ENCODE results near the gene ANKS1B. TPM values are rescaled to one million over a fixed set of nuclear protein-coding genes. Genes with fewer than 3 reads are reported as not detected.

ANKS1B gene
- total and polyA plus RNA-seq, 5 donors, result 0.43 to 7.4 (median 3.3) TPM

- 87% methylated on average over 2 of the region's 2 CpGs for WGBS
- Histone ChIP-seq H3K27ac (ENCODE audit: low read length) (no peak overlapping the region), H3K4me1 (ENCODE audit: control insufficient read depth, insufficient read depth, low read length) (no peaks in the 10 kb centered on the region), H3K9me3 (ENCODE audit: control insufficient read depth, low read length) (no peaks in the 10 kb centered on the region), H3K27me3 (ENCODE audit: control insufficient read depth, insufficient read depth) (no peaks in the 10 kb centered on the region), H3K4me3 (ENCODE audit: low read length) (no peak overlapping the region)
- intact Hi-C loops (cut with DNase I), result no loop called here
- ATAC-seq (no peak), DNase-seq (no peak)
These were observed 410.8 kb downstream of the ANKS1B start for GRCh38 chr12:99573980-99574379.

DNA sequence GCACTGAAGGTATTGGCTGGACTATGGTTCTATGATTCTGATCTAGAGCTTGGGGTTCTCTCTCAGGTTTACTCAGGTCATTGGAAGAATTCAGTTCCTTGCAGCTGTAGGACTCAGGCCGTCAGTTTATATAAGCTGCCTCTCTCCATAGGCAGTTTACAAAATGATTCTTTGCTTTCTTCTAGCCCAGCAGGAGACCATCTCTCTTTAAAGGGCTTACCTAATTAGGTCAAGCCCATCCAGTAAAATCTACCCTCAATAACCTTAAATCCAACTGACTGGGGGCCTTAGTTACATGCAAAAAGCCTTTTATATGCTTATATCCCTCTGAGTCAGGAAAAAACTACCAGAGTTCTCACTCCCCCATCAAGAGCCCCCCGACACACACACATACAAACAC lies 417.7 kb downstream of the ANKS1B start:
- intact Hi-C loops (cut with DNase I), result no loop called here
- WGBS, result 74% methylated on average over 2 of the region's 2 CpGs
- H3K4me3 ChIP-seq (ENCODE audit: low read length), result no peak overlapping the region
- H3K27ac ChIP-seq (ENCODE audit: low read length), result no peak overlapping the region
- no peaks in the 10 kb centered on the region for H3K4me1 ChIP-seq (ENCODE audit: control insufficient read depth, insufficient read depth, low read length)
- H3K9me3 ChIP-seq (ENCODE audit: control insufficient read depth, low read length), result no peaks in the 10 kb centered on the region
- H3K27me3 ChIP-seq (ENCODE audit: control insufficient read depth, insufficient read depth), result no peaks in the 10 kb centered on the region
- ATAC-seq, result no peak
- DNase-seq, result no peak

DNA sequence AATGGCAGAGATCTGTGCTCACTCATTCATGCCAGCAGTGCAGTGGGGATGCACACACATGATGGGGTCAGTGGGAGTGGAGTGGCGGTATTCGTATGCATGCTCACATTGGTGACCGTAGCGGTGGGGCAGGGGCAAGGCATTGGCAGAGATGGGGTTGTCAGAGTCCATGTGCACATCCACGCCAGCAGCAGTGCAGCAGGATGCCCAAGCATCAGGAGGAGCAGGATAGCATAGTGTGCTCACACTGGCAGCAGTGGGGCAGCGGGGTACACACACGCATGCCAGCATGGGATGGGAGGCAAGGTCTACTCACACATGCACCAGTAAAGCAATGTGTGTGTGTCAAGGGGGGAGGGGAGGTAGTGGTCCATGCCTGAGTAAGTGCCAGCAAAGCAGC lies 426.6 kb downstream of the ANKS1B start:
- intact Hi-C loops (cut with DNase I), result no loop called here
- DNase-seq, result peak in 1 of 3 donors; percentile 22
- Histone ChIP-seq H3K9me3 (ENCODE audit: control insufficient read depth, low read length) (no peaks in the 10 kb centered on the region), H3K4me1 (ENCODE audit: control insufficient read depth, insufficient read depth, low read length) (no peaks in the 10 kb centered on the region), H3K4me3 (ENCODE audit: low read length) (no peak overlapping the region), H3K27me3 (ENCODE audit: control insufficient read depth, insufficient read depth) (no peaks in the 10 kb centered on the region), H3K27ac (ENCODE audit: low read length) (no peak overlapping the region)
- no peak for ATAC-seq
- WGBS, result 94% methylated on average over 7 of the region's 7 CpGs

DNA sequence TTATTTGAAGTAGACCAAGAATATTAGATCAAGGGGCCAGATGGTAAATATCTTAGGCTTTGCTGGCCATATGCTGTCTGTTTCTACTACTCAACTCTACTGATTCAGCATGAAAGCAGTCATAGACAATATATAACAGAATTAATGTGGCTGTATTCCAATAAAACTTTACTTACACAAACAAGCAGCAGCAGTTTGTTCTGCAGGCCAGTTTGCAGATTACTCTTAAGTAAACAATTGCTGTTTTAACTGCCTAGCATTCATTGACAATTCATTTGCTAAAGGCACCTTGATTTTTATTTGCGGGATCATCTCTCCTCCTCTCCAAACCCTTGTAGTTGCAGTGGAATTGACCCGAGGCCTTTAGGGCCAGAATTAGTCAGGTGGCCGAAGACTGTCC lies 431.3 kb downstream of the ANKS1B start:
- H3K27ac ChIP-seq (ENCODE audit: low read length), result no peak overlapping the region
- DNase-seq (no peak), ATAC-seq (no peak)
- no peaks in the 10 kb centered on the region for H3K27me3 ChIP-seq (ENCODE audit: control insufficient read depth, insufficient read depth)
- WGBS, result 75% methylated on average over 3 of the region's 3 CpGs
- intact Hi-C loops (cut with DNase I), result no loop called here
- no peaks in the 10 kb centered on the region for H3K9me3 ChIP-seq (ENCODE audit: control insufficient read depth, low read length)
- no peak overlapping the region for H3K4me3 ChIP-seq (ENCODE audit: low read length)
- no peaks in the 10 kb centered on the region for H3K4me1 ChIP-seq (ENCODE audit: control insufficient read depth, insufficient read depth, low read length)

DNA sequence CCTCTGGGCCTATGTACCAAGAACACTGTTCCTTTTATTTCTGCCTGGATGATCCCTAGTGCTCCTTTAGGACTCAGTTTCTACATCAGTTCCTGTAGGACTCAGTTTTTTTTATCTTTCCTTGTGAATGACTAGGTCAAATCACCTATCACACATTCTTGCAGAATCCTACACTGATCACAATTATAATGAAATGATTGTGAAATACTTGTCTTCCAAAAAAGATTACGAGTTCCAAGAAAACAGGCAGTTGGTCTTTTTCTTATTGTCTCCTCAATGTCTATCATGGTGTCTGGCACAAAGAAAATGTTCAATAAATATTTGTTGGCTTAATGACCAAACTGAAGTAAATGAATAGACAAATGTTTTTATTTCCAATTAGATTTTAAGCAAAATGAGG lies 432.7 kb downstream of the ANKS1B start:
- no peak for ATAC-seq
- no peak for DNase-seq
- Histone ChIP-seq H3K4me3 (ENCODE audit: low read length) (no peak overlapping the region), H3K27ac (ENCODE audit: low read length) (no peak overlapping the region), H3K9me3 (ENCODE audit: control insufficient read depth, low read length) (no peaks in the 10 kb centered on the region), H3K27me3 (ENCODE audit: control insufficient read depth, insufficient read depth) (no peaks in the 10 kb centered on the region), H3K4me1 (ENCODE audit: control insufficient read depth, insufficient read depth, low read length) (no peaks in the 10 kb centered on the region)
- intact Hi-C loops (cut with DNase I), result no loop called here
- WGBS, result 80% methylated on average over 1 of the region's 1 CpG

DNA sequence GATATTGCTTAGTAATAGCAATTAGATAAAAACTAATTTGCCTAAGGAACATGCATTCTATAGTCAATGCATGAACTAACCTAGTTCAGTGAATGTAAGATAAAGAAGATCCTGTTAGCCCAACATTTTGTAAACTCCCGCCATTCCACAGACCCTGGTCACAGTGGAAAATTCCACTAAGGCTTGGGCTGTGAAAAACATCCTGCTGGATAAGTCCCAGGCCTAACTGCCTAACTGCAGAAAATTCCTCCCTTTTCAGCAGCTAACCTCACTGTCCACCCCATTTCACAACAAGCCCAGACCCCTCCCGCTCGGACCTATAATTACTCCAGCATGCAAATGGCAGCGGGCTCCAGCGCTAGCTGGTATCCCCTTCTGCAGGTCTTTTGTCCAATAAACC lies 435.1 kb downstream of the ANKS1B start:
- WGBS, result 86% methylated on average over 5 of the region's 5 CpGs
- ATAC-seq, result no peak
- H3K27ac ChIP-seq (ENCODE audit: low read length), result no peak overlapping the region
- DNase-seq, result no peak
- H3K27me3 ChIP-seq (ENCODE audit: control insufficient read depth, insufficient read depth), result no peaks in the 10 kb centered on the region
- no peaks in the 10 kb centered on the region for H3K4me1 ChIP-seq (ENCODE audit: control insufficient read depth, insufficient read depth, low read length)
- intact Hi-C loops (cut with DNase I), result no loop called here
- no peaks in the 10 kb centered on the region for H3K9me3 ChIP-seq (ENCODE audit: control insufficient read depth, low read length)
- H3K4me3 ChIP-seq (ENCODE audit: low read length), result no peak overlapping the region

DNA sequence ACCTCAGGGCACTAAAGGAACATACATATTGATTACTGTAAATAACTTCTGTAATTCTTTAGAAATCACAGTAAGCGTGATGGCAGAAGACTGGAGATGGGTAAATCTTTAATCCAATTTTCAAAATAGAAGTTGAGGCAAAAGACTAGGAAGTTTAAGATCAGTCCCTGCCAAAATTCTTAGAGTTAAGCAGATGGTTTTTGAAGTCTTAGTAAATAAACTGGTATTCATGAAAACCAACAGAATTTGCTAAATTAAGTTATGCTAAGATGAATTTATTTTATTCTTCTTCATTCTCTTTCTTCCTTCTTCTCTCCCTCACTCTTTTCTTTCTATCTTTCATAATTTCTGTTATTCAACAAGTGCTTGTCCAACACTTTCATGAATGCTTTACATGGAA lies 435.5 kb downstream of the ANKS1B start:
- Histone ChIP-seq H3K9me3 (ENCODE audit: control insufficient read depth, low read length) (no peaks in the 10 kb centered on the region), H3K4me3 (ENCODE audit: low read length) (no peak overlapping the region), H3K4me1 (ENCODE audit: control insufficient read depth, insufficient read depth, low read length) (no peaks in the 10 kb centered on the region), H3K27ac (ENCODE audit: low read length) (no peak overlapping the region), H3K27me3 (ENCODE audit: control insufficient read depth, insufficient read depth) (no peaks in the 10 kb centered on the region)
- 86% methylated on average over 1 of the region's 1 CpG for WGBS
- no peak for ATAC-seq
- no peak for DNase-seq
- intact Hi-C loops (cut with DNase I), result no loop called here

DNA sequence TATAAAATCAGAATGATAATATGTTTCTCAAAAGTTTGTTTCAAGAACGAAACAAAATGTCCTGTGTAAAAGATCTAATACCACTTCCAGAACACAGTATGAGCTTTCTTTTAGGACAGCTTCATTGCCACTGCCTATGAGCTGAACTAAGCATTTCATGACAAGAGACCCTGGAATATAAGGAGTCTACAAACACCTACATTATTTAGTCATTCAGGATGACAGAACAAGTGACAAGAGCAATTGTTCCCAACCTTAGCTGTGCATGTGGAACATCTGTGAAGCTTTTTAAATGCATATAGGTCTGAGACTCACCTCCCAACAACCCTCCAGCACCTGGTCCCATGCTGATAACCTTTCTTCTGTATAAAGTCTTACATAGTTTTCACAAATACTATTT lies 440.3 kb downstream of the ANKS1B start:
- ATAC-seq (no peak), DNase-seq (no peak)
- intact Hi-C loops (cut with DNase I), result no loop called here
- WGBS, result 55% methylated on average over 1 of the region's 1 CpG
- no peak overlapping the region for H3K27ac ChIP-seq (ENCODE audit: low read length)
- H3K4me3 ChIP-seq (ENCODE audit: low read length), result no peak overlapping the region
- H3K27me3 ChIP-seq (ENCODE audit: control insufficient read depth, insufficient read depth), result no peaks in the 10 kb centered on the region
- no peaks in the 10 kb centered on the region for H3K9me3 ChIP-seq (ENCODE audit: control insufficient read depth, low read length)
- no peaks in the 10 kb centered on the region for H3K4me1 ChIP-seq (ENCODE audit: control insufficient read depth, insufficient read depth, low read length)

- Histone ChIP-seq H3K27ac (ENCODE audit: low read length) (no peak overlapping the region), H3K4me1 (ENCODE audit: control insufficient read depth, insufficient read depth, low read length) (no peaks in the 10 kb centered on the region), H3K27me3 (ENCODE audit: control insufficient read depth, insufficient read depth) (no peaks in the 10 kb centered on the region), H3K4me3 (ENCODE audit: low read length) (no peak overlapping the region), H3K9me3 (ENCODE audit: control insufficient read depth, low read length) (no peaks in the 10 kb centered on the region)
- ATAC-seq (no peak), DNase-seq (no peak)
- 68% methylated on average over 2 of the region's 2 CpGs for WGBS
- intact Hi-C loops (cut with DNase I), result loop anchor here in 1 of 4 donors (2.0 kb wide), 1 partner anchor 71 kb away; no protein-coding TSS in a partner anchor
These were observed 454.8 kb downstream of the ANKS1B start for GRCh38 chr12:99529966-99530365.

- Histone ChIP-seq H3K9me3 (ENCODE audit: control insufficient read depth, low read length) (no peaks in the 10 kb centered on the region), H3K27ac (ENCODE audit: low read length) (no peak overlapping the region), H3K4me1 (ENCODE audit: control insufficient read depth, insufficient read depth, low read length) (no peaks in the 10 kb centered on the region), H3K27me3 (ENCODE audit: control insufficient read depth, insufficient read depth) (no peaks in the 10 kb centered on the region), H3K4me3 (ENCODE audit: low read length) (no peak overlapping the region)
- DNase-seq (no peak), ATAC-seq (no peak)
- intact Hi-C loops (cut with DNase I), result no loop called here
These were observed 456.3 kb downstream of the ANKS1B start for GRCh38 chr12:99528478-99528877.

- Histone ChIP-seq H3K4me3 (ENCODE audit: low read length) (no peak overlapping the region), H3K27me3 (ENCODE audit: control insufficient read depth, insufficient read depth) (no peaks in the 10 kb centered on the region), H3K4me1 (ENCODE audit: control insufficient read depth, insufficient read depth, low read length) (no peaks in the 10 kb centered on the region), H3K9me3 (ENCODE audit: control insufficient read depth, low read length) (no peaks in the 10 kb centered on the region), H3K27ac (ENCODE audit: low read length) (no peak overlapping the region)
- WGBS, result 73% methylated on average over 2 of the region's 2 CpGs
- ATAC-seq (no peak), DNase-seq (no peak)
- intact Hi-C loops (cut with DNase I), result no loop called here
These were observed 460.9 kb downstream of the ANKS1B start for GRCh38 chr12:99523853-99524252.

GRCh38 chr12:99522456-99522855 lies 462.3 kb downstream of the ANKS1B start:
- intact Hi-C loops (cut with DNase I), result no loop called here
- WGBS, result 40% methylated on average over 2 of the region's 2 CpGs
- no peak for DNase-seq

More at GRCh38 chr12:99522456-99522855, 462.3 kb downstream of the ANKS1B start:
- Histone ChIP-seq H3K27me3 (ENCODE audit: control insufficient read depth, insufficient read depth) (no peaks in the 10 kb centered on the region), H3K4me3 (ENCODE audit: low read length) (no peak overlapping the region), H3K4me1 (ENCODE audit: control insufficient read depth, insufficient read depth, low read length) (no peaks in the 10 kb centered on the region), H3K27ac (ENCODE audit: low read length) (no peak overlapping the region), H3K9me3 (ENCODE audit: control insufficient read depth, low read length) (no peaks in the 10 kb centered on the region)
- no peak for ATAC-seq

Data from right cardiac atrium (tissue), 5 donors.